ENCODE measurements around the gene RNASEH2C.
"Not testable (repeated sequence)": the region's sequence is repeated elsewhere in the genome, so short reads cannot be mapped to it uniquely, and the experiment has no call there.

Gene RNASEH2C

DNA sequence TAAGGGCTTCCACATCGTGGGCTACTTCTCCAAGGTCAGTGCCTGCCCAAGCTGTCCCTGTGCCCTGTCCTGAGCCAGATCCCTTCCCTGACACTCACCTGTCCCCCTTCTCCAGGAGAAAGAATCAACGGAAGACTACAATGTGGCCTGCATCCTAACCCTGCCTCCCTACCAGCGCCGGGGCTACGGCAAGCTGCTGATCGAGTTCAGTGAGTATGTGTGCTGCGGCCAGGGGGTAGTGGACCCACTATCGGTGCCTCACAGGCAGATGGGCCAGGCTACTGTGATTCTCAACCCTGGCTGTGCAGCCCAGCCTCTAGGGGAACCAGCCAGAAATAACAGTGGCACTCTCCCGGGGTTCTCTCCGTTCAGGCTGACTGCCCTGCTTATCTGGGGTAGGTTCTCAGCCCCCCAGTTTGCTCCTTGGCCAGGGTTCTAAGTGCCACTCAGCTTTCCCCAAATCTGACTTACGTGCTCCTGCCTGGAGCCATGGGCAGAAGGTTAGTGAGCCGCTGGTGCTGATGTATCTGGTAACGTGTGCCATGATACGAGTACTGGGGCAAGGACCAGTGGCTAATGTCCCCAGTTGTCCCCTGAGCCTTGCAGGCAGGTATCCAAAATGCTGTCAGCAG lies 3.7 kb downstream of the RNASEH2C start:
- no peak for DNase-seq

DNA sequence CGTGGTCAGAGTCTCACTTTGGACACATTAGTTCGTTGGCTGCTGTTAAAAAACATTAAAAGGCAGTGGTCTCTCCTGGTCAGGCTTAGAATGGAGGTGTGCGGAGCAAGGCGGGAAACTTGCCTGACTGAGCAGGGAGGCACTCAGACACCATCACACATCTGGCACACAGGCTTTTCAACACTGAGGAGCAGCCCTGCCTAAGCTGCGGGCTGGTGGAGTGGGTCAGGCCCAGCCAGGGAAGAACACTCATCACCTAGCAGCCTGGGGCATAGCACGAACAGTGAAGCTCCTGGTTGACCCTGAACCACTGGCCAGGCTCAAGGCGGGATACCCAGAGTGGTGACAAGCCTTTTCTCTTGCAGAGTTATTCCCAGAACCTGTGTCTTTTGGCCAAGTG lies 4.3 kb downstream of the RNASEH2C start:
- DNase-seq = no peak

DNA sequence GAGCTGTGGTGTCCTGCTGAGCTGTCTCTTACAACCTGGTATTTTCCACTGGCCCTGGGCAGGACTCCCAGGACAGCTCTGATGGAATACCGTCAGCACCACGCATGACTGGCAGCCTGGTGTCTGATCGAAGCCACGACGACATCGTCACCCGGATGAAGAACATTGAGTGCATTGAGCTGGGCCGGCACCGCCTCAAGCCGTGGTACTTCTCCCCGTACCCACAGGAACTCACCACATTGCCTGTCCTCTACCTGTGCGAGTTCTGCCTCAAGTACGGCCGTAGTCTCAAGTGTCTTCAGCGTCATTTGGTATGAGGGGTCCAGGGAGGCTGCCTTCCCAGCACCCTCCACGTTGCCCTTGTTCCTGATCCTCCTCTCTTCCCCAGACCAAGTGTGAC lies 6.2 kb downstream of the RNASEH2C start:
- no peak for DNase-seq

DNA sequence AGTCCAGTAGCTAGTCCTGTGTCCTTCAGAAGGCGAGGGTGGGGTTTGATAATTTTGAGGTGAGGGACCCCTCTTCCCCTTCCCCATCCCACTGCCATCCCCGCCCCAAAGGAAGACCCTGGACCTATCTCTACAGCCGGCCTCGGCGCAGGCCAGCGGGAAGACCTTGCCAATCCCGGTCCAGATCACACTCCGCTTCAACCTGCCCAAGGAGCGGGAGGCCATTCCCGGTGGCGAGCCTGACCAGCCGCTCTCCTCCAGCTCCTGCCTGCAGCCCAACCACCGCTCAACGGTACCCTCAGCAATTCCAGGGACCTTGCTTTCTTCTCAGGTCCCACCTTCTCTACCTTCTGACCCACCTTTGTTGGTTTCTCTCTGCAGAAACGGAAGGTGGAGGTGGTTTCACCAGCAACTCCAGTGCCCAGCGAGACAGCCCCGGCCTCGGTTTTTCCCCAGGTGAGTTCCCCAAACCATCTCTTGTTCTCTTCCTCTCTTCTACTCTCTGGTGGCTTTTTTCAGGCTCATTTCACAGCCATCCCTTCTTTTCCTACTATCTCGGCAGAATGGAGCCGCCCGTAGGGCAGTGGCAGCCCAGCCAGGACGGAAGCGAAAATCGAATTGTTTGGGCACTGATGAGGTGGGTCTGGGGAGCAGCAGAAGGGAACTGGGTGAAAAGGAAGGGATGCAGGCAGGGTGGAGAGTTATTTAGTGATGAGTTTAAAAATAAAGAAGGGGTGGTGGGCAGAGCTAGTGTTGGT lies 7.2 kb downstream of the RNASEH2C start:
- no peak for DNase-seq

DNA sequence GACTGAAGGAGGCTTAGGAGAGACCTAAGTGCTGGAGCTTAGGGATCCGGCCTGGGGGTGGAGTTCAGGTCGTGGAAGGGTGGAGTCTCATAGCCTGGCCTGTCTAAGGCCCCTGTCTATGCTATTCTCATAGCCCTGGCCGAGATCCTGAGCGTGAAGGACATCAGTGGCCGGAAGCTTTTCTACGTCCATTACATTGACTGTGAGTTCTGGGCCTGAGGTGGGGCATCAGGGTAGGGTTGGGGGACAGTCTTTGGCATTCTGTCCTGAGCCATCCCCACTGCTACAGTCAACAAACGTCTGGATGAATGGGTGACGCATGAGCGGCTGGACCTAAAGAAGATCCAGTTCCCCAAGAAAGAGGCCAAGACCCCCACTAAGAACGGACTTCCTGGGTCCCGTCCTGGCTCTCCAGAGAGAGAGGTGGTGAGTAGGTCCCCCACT lies 7.9 kb downstream of the RNASEH2C start:
- no peak for DNase-seq

DNA sequence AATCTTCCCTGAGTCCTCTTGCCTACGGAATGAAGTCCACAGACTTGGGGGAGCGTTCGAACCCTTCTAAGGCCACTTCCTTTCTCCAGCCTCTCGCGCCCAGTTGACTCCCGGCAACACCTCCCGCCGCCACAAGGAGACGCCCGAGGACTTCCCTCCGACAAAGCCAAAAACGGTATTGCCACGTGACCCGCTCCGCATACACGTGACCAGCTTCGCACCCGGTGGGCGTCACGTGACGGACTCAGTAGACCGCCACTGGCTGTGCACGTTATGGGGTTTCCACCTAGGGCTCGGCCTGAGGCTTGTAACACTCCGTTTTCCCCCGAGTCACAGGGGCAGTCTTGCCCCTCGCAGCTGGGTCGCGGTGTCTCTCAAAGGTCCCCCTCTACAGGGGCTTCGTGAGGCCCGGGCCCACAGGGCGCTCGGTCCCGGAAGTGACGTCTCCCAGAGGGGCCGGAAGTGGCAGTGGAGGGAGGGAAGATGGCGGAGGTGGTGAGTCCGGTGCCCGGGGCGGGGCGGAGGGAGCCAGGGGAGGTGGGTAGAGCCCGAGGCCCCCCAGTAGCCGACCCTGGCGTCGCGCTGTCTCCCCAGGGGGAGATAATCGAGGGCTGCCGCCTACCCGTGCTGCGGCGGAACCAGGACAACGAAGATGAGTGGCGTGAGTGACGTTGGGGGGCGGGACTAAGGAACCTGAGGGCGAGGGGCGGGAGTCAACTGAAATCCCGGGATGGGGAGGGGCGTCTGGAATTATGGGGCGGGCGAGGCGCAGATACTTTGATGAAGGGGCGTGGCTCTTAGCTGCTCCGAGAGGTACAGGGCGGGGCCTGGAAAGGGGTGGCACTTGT lies 8.6 kb downstream of the RNASEH2C start, which contains the start of gene KAT5:
KAT5 (plus strand) TSS at position 468 of the 848 bp plus-strand sequence; CDS start at position 484, 16 bp downstream.
- peak; percentile 97 for DNase-seq

DNA sequence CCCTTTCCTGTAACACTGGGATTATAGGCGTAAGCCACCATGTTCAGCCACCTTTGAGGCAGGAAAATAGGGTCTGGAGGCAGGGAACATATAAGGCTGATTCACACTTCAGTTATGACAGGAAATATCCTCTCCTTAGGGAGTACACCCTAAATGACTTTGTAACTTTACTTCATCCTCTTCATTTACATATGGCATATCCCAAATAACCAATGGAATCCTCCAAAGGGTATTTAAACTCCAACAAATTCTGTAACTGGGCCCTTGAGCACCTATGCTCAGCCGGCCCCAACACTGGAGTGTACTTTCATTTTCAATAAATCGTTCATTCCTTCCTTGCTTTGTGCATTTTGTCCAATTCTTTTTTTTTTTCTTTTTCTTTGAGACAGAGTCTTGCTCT lies 10.2 kb downstream of the RNASEH2C start:
- no peak for DNase-seq

DNA sequence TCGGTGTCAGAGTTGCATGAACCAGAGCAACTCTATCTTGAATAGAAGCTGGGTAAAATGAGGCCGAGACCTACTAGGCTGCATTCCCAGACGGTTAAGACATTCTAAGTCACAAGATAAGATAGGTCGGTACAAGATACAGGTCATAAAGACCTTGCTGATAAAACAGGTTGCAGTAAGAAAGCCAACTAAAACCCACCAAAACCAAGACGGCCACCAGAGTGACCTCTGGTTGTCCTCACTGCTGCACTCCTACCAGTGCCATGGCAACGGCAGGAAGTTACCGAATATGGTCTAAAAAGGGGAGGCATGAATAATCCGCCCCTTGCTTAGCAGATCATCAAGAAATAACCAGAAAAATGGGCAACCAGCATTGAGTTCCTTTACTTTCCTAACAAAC lies 10.9 kb downstream of the RNASEH2C start:
- no peak for DNase-seq

DNA sequence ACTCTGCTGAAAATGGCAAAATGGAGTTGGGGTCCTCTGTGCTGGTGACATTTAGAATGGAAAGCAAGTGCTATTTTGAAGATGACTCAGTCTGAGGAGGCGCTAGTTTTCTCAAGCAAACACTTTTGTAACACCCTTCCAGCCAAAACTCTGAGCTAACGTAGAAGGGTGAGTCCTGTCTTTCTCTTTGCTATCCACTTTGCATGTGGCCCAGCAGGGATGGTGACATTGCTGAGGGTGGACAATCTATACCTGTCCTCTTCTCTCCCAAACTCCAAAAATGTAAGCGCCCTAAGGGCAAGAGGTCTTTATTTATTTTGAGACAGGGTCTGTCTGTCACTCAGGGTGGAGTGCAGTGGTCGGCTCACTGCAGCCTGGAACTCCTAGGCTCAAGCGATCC lies 12.1 kb downstream of the RNASEH2C start:
- DNase-seq = no peak

DNA sequence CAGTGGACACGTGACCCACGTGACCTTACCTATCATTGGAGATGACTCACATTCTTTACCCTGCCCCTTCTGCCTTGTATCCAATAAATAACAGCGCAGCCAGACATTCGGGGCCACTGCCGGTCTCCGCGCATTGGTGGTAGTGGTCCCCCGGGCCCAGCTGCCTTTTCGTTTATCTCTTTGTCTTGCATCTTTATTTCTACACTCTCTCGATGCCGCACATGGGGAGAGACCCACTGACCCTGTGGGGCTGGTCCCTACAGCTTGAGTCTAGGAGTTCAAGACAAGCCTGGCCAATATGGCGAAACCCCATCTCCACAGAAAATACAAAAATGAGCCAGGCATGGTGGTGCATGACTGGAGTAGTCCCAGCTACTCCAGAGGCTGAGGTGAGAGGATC lies 13.6 kb downstream of the RNASEH2C start:
- DNase-seq = not testable (repeated sequence)

DNA sequence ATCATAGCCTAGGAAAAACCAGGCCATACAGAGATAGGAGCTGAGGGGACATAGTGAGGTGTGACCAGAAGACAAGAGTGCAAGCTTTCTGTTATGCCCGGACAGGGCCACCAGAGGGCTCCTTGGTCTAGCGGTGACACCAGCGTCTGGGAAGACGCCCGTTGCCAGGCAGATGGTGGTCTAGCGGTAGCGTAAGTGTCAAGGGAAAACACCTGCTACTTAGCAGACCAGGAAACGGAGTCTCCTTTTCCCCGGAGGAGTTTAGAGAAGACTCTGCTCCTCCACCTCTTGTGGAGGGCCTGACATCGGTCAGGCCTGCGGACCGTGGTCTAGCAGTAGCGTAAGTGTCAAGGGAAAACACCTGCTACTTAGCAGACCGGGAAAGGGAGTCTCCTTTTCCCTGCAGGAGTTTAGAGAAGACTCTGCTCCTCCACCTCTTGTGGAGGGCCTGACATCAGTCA lies 14.3 kb downstream of the RNASEH2C start:
- DNase-seq = not testable (repeated sequence)

DNA sequence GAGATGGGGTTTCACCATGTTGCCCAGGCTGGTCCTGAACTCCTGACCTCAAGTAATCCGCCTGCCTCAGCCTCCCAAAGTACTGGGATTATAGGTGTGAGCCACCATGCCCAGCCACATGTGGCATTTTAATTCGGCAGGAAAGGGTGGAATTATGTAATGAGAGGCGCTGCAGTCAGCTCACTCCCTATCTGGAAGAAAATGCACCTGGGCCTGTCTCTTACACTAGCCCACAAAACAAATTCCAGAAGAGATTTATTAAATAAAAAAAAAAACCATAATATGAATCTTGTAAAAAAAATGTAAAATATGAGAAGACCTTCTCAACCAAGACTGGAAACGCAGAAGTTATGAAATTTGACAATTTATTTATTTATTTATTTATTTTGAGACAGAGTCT lies 16.8 kb downstream of the RNASEH2C start:
- DNase-seq = no peak

DNA sequence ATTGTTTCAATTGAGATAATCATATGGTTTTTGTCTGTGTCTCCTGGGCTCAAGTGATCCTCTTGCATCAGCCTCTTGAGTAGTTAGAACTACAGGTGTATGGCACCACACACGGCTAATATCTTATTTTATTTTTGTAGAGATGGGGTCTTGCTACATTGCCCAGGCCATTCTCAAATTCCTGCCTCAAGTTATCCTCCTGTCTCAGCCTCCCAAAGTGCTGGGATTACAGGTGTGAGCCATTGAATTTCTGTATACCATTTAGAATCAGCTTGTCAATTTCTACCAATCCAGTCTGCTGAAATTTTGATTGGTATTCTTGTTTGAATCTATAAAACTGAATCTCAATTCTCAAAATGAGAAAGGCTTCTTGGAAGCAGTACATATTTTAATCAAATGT lies 18.9 kb downstream of the RNASEH2C start:
- no peak for DNase-seq

DNA sequence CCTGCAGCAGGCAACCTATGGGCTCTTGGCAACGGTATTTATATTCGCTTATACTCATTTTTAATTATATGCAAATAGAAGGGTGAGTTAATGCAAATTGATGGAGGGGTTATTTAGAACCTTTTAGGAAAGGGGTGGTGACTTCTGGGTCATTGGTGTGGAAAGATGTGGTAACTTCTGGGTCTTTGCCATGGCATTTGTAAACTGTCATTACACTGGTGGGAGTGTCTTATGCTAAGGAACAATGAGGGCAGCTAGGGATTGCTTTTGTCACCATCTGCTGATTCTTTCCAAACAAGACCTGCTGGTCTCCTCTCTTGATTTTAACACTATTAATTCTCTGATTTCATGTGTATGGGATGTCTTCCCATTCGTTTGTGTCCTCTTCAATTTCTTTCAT lies 20.2 kb downstream of the RNASEH2C start:
- no peak for DNase-seq

DNA sequence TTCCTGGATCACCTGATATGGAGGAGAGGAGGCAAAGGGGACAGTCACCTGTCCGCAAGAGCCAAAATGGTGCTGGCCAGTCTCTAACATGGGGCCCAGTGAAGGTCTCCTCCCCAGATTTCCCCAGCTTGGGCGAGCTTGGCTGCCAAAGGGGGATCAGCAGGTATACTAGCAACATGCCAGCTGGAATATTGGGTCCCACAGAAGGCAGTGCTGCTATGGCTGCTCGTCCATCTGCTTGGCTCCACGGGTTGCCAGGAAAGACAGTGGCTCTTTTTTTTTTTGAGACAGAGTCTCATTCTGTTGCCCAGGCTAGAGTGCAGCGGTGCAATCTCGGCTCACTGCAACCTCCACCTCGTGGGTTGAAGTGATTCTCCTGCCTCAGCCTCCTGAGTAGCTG lies 21.3 kb downstream of the RNASEH2C start:
- DNase-seq = no peak

DNA sequence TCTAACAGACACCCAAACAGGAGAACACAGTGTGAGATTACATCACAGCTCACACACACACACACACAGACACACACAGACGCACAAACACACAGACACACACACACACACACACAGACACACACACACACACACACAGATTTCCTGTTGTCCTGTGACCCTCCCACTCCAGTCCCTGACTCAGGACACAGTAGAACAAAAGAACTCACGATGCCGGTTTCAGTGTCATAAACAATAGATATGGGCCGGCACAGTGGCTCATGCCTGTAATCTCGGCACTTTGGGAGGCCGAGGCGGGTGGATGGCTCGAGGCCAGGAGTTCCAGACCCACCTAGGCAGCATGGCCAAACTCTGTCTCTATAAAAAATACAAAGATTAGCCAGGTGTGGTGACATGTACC lies 22.4 kb downstream of the RNASEH2C start:
- DNase-seq = no peak

DNA sequence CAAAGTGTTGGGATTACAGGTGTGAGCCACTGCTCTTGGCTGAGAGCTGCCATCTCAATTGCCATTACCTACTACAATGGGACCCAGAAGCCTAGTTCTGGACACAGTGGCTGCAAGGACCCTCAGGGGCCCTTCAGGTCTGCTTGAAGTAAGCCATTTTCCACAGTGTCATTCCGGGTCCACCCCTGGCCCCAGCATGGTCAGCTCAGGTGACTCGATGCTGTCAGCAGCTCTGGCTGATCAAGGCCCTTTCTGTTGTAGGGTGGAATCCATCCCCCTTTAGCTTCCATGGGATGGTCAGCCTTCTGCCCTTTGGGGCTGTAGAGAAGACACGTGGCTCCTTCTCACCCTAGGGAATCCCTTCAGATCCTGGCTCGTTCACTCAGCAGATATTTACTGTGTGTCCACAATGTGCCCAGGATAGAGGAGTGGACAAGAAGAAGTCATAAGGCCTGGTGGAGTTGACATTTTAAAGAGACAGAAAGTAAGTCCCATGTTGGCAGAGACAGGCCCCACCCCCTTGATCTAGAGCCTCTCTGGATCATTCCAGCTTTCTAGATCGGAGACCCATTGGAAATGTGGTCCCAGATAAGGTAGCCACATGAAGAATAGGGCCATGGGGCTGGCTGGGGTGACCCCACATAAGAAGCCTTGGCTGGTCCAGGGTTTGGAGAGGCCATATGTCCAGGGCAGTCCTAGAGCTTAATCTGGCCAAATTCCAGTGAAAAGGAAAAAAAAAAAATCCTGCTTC lies 23.6 kb downstream of the RNASEH2C start:
- no peak for DNase-seq

DNA sequence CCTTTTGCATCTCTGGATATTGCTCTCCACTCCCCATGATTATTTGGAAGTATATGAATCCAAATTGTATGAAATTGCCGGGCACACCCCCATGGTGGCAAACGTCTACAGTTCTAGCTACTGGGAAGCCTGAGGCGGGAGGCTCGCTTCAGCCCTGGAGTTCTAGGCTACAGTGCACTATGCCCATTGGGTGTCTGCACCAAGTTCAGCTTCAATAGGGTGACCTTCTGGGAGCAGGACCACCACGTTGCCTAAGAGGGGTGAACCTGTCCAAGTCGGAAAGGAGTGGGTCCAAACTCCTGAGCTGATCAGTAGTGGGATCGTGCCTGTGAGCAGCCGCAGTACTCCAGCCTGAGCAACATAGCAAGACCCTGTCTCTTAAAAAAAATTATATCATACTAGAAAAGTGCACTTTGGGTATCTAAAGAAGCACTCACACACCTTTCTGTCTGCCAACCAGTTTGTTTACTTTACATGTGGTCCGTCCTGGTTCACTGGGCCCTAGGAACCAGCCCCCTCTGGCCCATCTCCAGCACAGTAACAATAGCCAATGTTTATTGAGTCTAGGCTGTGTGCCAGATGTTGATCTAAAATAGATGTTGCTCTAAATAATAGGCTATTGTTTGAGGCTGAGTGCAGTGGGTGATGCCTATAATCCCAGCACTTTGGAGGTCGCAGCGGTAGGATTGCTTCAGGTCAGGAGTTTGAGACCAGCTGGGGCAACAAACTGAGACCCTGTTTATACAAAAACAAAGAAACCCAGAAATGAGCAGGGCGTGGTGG lies 24.9 kb downstream of the RNASEH2C start:
- peak; percentile 66 for DNase-seq

DNA sequence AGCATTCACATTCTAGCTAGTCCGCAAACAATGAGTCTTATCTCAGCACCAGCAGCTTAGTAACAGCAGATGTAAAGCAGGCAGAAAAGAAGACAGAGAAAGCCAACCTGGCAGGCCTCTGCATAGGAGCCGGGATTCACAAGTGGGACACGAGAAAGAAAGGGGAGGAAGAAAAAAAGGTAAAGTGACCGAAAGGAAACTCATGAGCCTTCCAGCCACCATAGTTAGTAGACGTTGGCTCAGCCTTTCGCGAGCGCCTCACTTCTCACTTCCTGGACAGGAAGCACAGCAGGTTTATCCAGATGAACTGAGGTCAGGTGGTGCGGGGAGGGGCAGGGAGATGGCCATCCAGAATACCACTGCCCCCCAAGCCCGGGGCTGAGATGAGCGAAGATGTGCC lies 28.2 kb downstream of the RNASEH2C start:
- no peak for DNase-seq

DNA sequence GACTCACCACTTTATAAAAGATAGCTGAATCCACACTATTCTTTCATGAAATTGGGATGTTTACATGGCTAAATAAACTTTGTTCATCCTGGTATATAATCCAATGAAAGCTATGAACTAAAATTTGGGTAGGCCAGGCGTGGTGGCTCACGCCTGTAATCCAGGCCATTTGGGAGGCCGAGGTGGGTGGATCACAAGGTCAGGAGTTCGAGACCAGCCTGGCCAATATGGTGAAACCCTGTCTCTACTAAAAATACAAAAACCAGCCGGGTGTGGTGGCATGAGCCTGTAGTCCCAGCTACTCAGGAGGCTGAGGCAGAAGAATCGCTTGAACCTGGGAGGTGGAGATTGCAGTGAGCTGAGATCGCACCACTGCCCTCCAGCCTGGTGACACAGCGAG lies 28.8 kb downstream of the RNASEH2C start:
- DNase-seq = not testable (repeated sequence)

DNA sequence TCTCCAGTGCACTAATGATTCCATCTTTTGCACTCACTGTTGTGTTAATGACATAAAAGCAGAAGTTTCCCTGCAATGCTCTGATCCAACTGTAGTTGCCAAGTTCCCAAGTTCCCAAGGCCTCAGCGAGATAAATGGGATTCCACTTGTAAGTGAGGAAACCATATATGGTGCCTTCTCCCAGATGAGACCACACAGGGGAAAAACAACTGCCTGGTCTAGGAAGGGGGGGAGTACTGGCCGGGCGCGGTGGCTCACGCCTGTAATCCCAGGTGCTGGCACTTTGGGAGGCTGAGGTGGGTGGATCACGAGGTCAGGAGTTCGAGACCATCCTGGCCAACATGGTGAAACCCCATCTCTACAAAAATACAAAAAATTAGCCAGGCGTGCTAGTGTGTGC lies 34.6 kb downstream of the RNASEH2C start:
- DNase-seq = no peak

DNA sequence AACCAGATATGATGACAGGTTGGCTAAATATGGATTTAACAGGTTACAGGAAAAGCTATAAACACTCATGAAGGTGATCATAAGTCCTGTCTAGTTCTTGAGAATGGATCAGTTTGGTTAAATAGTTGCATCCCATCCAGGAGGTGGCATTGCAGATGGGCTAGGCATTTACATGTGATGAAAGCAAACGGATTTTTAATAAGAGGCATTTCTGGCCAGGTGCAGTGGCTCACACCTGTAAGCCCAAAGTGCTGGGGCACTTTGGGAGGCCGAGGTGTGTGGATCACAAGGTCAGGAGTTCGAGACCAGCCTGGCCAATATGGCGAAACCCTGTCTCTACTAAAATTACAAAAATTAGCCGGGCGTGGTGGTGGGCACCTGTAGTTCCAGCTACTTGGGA lies 37.1 kb downstream of the RNASEH2C start:
- not testable (repeated sequence) for DNase-seq

All from NCI-H510A (cell line).